OCI-LY7 (cell line): ENCODE results near the gene RNF7.

Experiments used
- CTCF ChIP-seq: fragments of 200-600 bp; sonication (generic); conservative IDR thresholded peaks from 2 replicates; pipeline ENCODE4 v1.5.1; 2014; ENCODE audit warnings: mild to moderate bottlenecking, antibody characterized with exemption, low read length, moderate library complexity, mixed read lengths
- EZH2phosphoT487 ChIP-seq: fragments of 200-600 bp; sonication (generic); IDR thresholded peaks from 2 replicates; pipeline ENCODE4 v1.6.1; 2018; ENCODE audit warnings: low read depth, borderline replicate concordance, mild to moderate bottlenecking, mixed run types, antibody characterized with exemption, low read length, moderate library complexity, mixed read lengths

GRCh38 chr3:141737678-141738021 is 448 bp upstream of the RNF7 start:
- TF ChIP-seq CTCF: no peak
- no peak for TF ChIP-seq EZH2phosphoT487
